DMS53 (cell line): ENCODE results near the gene ST6GALNAC5.

Experiments
- DNase-seq: peaks from one replicate; lab custom pipeline; 2025; lab: John Stamatoyannopoulos, UW

Gene ST6GALNAC5

DNA sequence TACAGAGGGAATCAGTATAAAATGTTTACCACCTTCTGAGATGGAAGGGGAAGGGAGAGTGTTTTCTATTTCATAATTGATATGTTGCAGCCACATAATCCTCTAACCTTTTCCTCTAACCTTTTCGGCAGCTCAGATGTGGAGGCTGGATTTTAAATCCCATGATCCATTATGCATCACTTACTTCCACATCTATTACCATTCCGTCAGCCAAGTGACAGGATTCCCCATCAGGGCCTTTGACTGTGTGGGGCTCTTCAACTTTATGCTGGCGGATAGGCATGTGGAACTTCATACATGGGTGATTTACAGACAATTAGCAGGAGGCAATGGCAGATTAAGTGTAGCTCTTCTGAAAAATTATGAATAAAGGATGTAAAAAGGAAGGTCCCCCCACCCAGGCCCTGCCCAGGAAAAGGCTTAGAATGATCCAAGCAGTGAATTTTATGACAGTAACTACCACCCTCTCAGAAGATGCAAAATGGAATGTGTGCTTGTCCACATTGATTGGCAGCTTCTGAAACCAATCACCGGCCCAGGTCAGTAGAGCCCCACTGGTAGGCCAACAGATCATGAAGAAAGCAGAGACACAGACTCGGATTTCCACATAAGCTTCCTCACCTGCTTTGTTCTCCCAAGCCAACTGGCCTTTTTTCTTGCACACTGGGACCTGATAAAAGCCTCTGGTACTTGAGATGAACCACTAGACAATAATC is 147.0 kb downstream of the ST6GALNAC5 start:
- peak; percentile 17 for DNase-seq

DNA sequence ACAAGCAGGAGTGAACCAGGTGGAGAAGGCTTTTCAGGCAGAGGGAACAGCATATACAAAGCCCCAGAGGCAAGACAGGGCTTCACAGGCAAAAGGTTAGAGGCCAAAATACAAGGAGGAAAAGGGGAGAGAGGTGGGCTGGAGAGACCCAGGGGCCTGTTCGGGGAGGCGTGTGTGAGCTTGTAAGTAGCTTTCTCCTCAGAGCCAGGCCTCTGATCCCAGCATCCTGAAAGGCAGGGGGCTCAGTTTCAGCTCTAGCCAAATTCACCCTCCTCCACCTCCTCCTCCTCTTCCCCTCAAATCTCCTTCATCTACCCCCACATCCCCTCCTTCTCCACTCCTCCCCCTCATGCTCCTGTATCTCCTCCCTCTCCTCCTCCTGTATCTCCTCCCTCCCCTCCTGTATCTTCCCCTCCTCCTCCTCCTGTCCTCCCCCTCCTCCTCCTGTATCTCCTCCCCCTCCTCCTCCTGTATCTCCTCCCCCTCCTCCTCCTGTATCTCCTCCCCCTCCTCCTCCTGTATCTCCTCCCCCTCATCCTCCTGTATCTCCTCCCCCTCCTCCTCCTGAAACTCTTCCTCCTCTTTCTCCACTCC is 148.6 kb downstream of the ST6GALNAC5 start:
- DNase-seq, result no peak

DNA sequence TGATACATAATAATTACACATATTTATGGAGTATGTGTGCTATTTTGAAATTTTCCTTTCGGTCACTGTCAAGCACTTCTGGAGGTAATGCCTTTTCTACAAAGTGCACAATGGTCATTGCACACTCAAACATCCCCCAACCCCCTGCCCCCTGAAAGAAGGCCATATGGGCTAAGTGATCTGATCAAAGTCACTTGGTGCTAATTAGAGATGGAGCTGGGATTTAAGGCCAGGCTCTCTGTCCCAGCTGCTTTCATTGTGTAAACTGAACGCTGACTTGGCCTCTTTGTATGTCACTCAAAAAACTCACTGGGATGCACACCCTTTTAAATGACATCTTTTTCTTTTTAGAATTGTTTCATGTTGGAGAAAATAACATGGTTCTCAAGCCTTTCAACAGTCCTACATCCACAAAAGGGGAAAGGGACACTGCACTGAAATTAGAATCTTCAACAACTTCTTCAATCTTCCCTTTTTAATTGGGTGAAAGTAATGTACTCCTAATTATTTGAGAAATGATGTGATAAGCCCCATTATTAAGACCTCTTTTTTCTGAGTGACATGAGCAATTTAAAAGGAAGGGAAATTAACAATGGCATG is 149.2 kb downstream of the ST6GALNAC5 start:
- no peak for DNase-seq

DNA sequence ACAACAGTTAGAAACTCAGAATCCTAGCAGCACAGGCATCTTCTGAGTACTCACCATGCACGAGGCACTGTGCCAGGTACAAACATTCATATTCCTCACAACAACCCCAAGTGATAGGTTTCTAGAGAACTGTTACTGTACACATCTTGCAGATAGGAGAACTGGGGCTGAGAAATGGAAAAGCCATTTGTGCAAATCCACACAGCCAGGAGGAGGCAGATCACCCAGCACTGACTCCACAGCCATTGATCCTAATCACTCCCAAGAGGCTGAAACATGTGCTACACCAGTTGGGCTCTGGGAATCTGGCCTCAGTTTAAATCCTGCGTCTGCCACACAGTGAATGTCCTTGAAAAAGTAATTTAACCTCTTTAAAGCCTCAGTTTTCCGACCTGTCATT is 151.0 kb downstream of the ST6GALNAC5 start:
- DNase-seq, result no peak

DNA sequence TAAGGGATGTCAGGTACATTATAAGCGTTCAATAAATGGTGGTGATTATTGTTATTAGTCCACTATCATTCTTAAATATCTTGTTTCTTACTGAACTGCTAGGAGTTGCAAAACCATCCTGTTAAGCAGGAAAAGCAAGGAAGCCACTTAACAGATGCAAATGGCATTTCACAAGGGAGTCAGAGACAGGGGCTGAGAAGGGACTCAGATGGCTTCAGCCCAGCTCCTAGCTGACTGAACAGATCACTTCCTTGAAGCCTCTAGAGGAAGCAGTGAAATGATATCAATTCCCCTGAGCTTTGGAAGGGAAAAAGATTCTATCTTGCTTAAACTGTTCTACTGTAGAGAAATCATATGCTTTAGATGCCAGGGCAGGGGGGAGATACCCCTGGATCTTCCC is 151.5 kb downstream of the ST6GALNAC5 start:
- DNase-seq, result peak; percentile 54

DNA sequence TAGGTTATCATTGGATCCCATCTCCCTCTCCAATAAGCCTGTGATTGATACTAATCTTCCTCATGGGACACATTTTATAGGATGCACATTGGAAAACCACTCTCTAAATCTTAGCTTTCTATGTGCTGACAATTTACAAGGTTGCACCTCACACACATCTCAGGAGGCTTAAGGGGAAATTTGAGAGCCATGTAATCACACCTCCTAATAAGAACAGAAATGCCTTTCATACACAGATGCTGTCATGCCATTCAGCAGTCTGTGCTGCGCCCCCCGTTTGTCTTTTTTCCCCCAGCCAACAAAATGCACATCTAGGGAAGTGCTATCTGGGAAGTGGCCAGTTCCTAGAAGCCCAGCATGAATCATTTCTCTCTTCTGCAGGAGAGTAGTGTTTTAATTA is 154.5 kb downstream of the ST6GALNAC5 start:
- DNase-seq, result no peak

DNA sequence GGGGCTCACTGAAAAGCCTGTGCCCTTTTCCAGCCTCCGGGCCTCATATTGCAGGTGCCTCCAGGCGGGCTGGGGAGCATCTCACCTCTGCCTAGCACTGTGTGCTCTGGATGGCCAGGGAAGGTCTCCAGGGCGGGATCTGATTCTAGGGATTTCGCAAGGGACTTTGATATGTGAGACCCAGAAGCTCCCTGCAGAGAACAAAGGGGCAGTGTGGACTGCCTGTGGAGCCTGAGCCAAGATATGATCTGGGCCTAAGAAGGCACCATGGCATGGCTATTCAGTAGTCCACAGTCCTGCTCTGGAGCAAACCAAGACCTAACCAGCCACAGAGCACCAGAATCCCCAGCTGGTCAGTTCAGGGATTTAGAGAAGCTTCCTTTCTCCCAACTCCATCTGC is 157.2 kb downstream of the ST6GALNAC5 start:
- DNase-seq, result no peak

DNA sequence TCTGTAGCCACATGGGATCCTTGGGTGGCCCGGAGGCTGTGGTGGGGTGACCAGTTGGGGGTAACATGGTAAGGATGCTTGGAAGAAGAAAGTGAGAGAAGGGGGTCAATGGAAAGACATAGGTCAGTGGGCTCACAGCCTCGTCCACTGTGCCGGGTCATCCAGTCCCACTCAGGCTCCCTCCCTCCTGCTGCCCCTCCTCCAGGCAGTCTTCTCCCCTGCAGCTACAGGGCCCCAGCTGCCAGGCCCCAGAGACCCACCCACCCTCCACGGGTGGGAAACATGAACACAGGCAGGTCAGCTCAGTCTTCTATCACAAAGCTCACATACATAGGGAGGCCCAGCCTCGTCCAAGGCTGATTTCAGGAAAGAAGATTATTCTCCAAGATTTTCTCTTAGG is 158.3 kb downstream of the ST6GALNAC5 start:
- DNase-seq, result no peak

DNA sequence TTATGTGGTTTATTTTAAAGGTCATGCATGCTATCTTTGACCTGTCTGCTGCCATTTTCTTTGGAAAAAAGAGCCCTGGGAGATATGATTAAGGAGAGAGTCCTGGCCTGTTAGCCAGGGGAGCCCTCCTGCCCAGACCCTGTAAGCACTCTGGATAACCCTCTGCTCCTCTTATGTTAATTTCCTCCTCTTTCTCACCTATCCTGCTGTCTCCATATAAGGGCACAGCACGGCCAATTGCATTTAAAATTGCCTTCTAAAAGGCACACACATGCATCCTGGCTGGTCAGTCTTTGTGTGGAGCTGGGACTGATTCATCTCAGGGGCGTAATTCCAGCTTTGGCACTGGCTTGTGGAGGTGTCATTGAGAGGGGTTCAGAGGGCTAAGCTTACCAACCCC is 158.9 kb downstream of the ST6GALNAC5 start:
- no peak for DNase-seq

DNA sequence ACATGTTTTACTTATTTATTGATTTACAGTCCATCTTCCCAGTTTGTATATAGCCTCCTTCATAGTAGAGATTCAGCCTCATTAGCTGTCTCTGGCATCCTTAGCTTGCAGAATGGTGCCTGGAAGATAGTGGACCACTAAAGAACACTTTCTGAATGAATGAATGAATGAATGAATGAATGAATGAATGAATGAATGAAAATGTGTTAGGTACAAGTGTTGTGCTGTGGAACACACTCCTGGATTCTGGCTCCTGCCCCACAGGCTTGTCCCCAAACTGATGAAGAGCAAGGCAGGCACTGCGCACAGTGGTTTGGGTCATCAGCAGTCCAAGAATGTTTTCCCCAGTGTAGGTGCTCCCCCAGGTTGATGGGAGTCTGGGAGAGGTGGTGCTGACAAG is 159.4 kb downstream of the ST6GALNAC5 start:
- no peak for DNase-seq

DNA sequence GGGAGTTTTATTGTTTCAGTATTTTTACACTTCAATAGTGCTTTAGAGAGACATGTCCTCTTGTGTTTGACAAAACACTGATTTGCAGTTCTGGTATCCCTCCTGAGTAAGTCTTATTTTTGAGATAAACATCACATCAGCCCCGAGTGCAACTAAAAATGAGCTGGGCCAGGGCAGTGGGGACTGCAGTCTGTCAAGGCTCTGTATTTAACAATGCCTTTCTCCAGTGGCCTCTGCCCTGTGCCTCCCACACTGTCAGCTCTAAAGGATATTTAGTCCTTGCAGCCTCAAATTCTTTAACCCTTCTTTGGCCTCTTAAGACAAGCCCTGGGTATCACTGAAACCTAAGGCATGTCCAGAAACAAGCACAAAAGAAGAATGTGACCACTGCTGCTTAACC is 160.6 kb downstream of the ST6GALNAC5 start:
- DNase-seq, result no peak

DNA sequence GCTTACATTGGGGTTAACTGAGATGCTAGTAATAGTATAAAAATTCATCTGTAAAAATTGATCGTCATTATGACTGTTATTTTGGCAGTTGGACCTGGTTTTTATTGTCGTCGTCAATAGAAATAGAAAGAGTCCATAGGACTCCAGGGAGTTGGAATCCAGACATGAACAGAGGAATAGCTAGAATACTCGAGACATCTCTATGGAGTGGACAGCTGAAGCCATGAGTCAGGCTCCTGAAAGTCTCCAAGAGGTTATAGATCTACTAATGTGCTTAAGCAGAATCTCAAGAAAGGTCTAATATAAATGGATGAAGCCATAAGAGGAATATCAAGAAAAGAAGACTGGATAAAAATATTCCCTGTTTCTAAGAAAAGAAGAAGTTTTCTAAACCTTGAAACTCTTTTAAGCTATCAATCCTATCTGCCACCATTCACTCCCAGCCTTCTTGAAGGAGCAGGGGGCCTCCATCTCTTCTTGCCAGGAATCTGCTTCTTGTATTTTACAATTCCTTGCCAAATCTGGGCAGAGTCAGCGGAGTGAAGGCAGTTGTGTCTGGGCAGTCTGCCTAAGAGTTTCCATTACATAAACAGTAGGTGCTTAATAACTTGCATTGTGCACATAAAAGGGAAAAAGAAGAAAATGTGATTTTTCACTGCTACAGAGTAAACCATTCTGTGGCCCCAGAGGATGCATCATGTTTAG is 163.3 kb downstream of the ST6GALNAC5 start:
- DNase-seq, result no peak

DNA sequence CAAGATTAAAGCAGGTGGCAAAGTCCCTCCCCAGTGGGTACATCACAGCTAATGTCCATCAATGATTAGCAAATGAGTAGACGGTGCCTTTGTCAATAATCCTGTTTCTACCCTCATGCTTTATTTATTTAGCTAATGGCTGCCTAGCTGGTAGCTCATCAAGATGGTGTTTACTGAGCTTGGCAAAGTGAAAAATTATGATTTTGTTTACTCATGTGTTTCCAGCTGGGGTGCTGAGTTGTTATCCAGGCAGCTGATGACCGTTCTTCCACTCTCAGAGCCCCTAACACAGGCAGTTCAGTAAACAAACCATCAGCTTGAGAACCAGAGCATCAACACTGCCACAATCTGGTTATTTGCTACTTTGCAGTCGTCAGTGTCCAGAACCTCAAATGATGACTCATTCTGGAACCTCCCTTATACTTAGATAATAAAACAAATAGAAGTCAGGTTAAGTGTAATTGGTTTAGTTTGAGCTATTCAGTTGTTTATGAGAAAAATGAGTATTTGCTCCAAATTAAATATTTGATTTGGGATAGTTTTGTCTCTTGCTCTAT is 163.9 kb downstream of the ST6GALNAC5 start:
- peak; percentile 98 for DNase-seq

DNA sequence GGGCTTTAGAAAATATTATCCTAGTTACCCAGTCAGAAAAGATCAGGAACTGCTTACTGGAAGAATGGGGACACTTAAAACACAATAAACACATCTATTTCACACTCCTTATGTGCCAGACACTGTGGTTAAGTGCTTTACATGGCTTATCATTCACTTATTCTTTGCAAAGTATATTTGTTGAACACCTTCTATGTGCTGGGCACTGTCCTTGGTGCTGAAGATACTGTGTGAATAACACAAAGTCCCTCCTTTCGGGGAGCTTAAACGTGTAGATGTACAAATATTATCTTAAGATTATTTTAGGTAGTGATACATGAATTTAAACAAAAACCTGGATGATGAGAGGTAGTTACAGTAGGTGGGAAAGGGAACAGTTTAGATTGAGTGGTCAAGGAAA is 169.3 kb downstream of the ST6GALNAC5 start:
- peak; percentile 27 for DNase-seq

DNA sequence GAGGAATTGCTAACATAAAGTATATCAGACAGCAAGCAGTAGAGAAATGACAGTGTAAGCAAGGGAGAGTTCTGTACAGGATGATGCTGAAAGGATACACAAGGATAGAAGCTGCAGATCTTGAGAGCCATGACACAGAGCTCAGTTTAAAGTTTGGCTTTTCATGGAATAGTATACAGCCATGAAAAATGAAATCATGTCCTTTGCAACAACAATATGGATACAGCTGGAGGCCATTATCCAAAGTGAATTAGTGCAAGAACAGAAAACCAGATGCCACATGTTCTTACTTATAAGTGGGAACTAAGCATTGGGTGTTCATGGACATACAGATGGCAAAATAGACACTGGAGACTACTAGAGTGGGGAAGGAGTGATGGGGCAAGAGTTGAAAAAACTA is 169.8 kb downstream of the ST6GALNAC5 start:
- no peak for DNase-seq

DNA sequence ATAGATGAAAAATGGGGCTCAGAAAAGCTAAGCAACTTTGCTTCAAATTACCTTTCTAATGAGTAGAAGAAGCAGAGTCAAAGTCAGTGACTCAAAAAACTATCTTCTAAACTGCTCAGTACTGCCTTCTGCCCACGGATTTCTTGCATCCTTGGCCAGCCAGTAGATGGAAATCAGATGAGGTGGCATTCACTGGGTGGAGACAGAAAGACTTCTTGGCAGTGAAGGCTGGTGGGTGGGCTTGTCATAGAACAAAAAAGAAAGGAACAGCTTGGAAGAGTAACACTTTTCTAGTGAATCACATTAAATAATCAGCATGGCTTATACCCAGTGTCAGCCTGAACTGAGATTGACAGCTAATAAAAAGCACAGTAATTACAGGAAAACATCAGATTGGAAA is 170.7 kb downstream of the ST6GALNAC5 start:
- DNase-seq, result no peak

DNA sequence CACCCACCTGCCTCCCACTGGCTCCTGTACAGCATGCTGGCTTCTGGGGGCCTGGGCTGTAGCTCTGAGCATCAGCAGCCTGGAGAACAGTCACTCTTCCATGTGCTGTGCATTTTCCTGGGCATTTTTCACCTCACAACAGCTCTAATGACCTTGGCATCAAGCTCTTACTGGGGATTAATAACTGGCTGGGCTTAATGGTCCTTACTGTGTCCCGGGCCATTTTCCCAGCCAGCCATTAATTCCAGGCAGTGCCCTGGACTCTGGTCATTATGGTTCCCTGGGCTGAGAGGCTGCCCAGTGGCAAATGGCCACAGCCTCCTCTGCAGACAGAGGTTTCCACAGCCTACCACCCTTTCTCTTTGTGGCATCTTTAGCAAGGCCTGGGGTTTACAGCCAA is 171.8 kb downstream of the ST6GALNAC5 start:
- DNase-seq, result no peak

DNA sequence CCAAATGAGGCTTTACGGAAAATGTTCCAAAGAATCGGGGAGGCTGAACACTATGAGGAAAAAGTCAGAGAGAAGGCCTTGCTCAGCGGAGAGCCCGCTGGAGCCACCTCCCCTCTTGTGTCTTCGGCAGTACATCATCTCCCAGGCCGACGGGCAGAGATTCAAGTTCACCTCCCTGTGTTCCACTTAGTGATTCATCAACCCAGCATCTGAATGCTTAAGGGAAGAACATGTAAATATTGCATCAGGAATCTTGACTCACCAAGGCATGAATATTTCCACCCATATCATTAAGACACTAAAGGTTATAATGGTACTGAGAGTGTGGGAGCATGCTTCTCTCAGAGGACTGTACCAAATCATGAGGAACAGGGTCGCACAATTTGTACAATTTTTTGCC is 172.5 kb downstream of the ST6GALNAC5 start:
- DNase-seq, result peak; percentile 43

DNA sequence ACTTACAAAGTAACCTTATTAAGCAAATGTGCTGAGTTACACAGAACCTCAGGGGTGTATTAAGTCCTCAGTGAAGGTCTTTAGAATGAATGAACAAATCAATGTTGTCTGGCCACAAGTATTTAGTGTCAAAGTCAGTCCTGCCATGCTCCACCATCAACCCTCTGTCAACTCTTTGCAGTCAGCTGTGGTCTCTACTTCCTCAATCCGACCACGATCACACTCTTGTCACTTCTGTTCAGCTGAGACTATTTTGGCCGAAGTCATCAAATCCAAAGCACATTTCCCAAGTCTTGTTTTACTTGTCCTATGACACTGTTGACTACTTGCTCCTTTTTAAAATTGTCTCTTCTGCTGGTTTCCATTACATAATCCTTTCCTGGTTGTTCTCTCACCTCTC is 173.5 kb downstream of the ST6GALNAC5 start:
- DNase-seq, result no peak

DNA sequence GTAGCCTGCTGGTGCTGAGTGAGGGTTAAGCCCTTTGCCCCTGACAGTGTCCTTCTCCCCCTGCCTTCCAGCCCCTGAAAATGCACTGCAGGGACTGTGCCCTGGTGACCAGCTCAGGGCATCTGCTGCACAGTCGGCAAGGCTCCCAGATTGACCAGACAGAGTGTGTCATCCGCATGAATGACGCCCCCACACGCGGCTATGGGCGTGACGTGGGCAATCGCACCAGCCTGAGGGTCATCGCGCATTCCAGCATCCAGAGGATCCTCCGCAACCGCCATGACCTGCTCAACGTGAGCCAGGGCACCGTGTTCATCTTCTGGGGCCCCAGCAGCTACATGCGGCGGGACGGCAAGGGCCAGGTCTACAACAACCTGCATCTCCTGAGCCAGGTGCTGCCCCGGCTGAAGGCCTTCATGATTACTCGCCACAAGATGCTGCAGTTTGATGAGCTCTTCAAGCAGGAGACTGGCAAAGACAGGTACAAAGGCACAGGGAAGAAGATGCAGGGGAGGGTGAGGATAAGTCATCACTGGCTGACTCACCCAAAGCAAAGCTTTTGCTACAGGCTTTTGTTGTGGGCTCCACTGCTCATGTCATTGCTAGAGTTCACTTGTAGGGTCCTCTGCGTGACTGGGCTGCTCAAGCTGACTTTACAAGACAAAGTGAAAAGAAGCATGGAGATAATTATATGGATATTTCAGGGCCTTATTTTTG is 177.0 kb downstream of the ST6GALNAC5 start:
- peak; percentile 24 for DNase-seq

DNA sequence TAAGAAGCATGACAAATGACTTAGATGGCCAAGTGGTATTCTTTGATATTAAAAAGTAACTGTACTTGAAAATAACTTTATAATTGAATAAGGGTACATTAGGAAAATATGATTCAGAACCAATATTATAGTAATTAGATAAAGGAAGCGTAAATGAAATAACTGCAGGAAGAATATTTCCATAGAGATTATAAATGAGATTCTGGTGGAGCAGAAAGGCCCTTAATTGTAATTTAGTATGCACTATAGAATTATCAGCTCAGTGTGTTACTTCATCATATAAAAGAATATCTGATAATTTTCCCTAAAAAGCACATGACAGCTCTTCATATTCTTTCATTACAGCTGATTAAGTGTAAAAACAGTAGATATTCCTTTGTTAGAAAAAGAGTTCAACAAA is 180.3 kb downstream of the ST6GALNAC5 start:
- DNase-seq, result no peak

DNA sequence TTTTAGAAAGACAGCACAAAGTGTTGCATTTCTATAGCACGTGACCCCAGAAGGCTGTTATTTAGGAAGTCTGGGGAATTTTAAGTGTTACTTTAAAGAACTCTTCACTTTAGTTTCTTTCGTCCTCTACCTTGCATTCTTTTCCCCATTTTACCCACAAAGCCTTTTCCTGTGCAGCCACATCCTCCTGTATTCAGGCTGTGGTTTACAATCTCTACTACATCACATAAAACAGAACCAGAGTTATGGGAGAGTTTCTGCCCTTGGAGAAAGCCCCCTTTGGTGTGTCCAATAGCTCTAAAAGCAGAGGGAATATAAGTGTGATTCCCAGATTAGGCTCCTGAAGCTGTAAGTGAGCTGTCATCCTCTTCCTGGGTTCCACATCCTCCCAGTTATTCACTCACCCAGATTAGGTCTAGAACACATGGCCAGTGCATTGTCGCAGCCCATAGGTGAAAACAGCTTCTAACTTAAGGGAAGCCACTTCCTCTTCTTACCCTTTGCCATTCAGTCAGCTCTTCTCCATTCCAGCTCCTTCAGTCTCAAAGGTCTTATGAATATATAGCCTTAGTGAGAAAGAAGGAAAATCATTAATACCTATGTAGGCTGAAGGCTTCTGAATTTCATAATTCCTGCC is 180.8 kb downstream of the ST6GALNAC5 start:
- no peak for DNase-seq
